Stimulated activated naive CD8-positive, alpha-beta T cell treated with anti-CD3 and anti-CD28 coated beads, Interleukin-15, Interleukin-2, amounts not matched to agents 100 ng/mL and 50 ng/mL, for 24 hours (primary cell): ENCODE results near the gene SUSD3.
"Not testable (repeated sequence)": the region's sequence is repeated elsewhere in the genome, so short reads cannot be mapped to it uniquely, and the experiment has no call there.

Source experiments
- H3K27ac Mint-ChIP-seq: one replicate; pipeline ENCODE4 v1.8.0; 2021; ENCODE audit warnings: mild to moderate bottlenecking, mixed read lengths
- H3K27me3 Mint-ChIP-seq: one replicate; pipeline ENCODE4 v1.8.0; 2021; ENCODE audit warnings: mixed read lengths
- H3K36me3 Mint-ChIP-seq: one replicate; pipeline ENCODE4 v1.8.0; 2021; ENCODE audit warnings: low read depth, mixed read lengths
- H3K4me1 Mint-ChIP-seq: one replicate; pipeline ENCODE4 v1.8.0; 2021; ENCODE audit warnings: low read depth, mixed read lengths
- H3K4me3 Mint-ChIP-seq: one replicate; pipeline ENCODE4 v1.8.0; 2021; ENCODE audit warnings: mild to moderate bottlenecking, mixed read lengths
- H3K9me3 Mint-ChIP-seq: one replicate; pipeline ENCODE4 v1.8.0; 2021; ENCODE audit warnings: mixed read lengths

Gene SUSD3

DNA sequence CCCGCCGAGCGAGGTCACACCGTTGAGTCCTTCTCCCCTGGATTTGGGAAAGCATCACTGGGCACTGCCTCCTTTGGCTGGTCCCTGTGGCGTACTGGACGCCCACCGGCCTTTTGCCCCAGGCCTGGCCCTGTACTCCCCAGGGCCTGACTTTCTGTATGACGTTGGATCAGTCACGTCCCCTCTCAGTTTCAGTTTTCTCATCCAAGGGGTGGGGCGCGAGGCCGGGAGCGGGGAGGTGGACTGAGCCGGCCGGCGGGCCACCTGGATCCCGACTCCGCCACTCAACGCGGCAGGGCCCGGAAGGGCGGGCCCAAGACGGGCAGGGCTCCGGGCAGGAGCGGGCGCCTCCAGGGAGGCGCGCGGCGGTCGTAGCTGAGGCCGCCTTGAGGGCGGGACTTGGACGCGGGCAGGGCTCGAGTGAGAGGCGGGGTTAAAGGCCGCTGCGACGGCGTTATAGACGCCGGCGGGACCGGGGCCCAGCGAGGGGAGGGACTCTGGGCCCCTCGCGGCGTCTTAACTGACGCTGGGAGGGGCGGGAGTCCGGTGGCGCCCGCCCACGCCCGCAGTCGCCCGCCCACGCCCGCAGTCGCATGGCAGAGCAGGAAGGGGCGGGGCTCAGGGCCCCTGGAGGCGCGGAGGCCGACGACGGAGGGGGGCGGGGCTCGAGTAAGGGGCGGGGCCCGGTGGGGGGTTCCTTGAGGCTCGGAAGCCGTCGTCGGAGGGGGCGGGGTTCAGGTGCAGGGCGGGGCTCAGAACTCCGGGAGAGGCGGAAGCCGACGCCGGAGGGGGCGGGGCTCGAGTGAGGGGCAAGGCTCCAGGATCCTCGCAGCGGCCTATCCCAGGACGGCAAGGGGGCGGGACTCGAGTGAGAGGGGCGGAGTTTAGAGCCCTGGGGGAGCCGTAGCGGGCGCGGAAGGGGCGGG, 37.0 kb downstream of the SUSD3 start:
- peaks cover 12% of the 10 kb centered on the region for H3K9me3 Mint-ChIP-seq
- no peaks in the 10 kb centered on the region for H3K27me3 Mint-ChIP-seq
- peak overlapping the region; percentile 98 for H3K27ac Mint-ChIP-seq
- peaks cover 10% of the 10 kb centered on the region for H3K36me3 Mint-ChIP-seq
- peak overlapping the region; percentile 81 for H3K4me3 Mint-ChIP-seq
- peaks cover 84% of the 10 kb centered on the region for H3K4me1 Mint-ChIP-seq

DNA sequence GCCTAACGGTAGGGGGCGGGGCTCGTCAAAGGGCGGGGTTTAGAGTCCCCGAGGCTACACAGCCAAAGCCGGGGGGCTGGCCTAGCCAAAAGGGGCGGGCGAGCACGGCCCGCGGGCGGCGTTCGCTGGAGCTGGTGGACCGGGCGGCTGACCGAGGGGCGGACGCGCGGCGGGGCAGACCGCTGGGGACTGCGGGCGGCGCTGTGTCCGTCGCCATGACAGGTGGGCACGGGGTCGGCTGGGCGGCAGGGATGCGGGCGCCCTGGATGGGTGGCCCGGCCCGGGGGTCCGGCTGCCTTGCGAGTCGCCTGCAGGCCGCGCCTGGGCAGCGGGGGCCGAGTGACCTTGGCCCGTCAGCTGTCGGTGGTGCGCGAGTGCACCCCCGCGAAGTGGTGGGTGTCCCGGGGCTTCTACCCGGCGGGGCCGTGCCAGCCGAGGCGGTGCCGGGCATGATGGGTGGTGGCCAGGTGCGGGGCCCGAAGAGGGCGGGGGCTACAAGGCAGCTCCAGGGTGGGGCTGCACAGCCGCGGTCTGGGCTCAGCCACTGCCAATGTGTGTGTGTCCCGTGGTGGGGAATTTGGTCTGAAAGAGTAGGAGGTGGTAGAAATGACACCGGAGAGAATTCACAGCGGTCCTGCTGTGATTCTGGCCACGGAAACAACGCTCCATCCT, 37.8 kb downstream of the SUSD3 start, which contains the start of gene CARD19:
Gene CARD19, plus strand, starts transcription at position 87 of the 672 bp plus-strand sequence. Its CDS starts 129 bp downstream, at position 216.
- peaks cover 79% of the 10 kb centered on the region for H3K4me1 Mint-ChIP-seq
- no peaks in the 10 kb centered on the region for H3K27me3 Mint-ChIP-seq
- peaks cover 8% of the 10 kb centered on the region for H3K9me3 Mint-ChIP-seq
- H3K36me3 Mint-ChIP-seq, result peaks cover 8% of the 10 kb centered on the region
- H3K4me3 Mint-ChIP-seq, result peak within 1 kb of the TSS; percentile 89
- peak within 1 kb of the TSS; percentile 98 for H3K27ac Mint-ChIP-seq

DNA sequence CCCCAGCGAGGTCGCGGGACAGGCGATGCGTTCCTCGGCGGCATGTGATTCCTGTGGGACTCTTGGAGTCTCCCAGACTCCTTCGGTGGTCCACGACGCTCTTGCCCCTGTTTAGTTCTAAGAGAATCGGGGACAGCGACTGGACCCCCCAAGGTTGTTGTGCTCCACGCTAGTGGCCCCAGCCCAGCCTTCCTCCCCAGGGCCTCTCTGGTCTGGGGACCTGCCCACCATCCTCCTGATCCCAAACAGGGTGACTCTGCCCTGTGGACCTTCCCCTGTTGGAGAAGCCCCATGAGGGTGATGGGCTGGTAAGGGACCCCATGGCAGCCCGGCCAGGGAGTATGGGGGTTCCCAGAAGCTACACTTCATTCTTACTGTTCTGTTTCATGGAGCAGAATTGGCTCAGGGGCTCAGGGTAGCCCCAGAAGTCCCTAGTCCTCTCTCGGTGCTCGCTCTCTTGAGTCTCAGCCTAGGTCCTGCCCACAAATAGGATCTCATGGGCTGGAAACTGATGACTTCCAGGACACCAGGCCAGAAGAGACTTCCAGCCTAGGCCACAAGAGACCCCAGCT, 38.4 kb downstream of the SUSD3 start:
- peaks cover 6% of the 10 kb centered on the region for H3K36me3 Mint-ChIP-seq
- H3K4me1 Mint-ChIP-seq, result peaks cover 77% of the 10 kb centered on the region
- no peaks in the 10 kb centered on the region for H3K27me3 Mint-ChIP-seq
- H3K4me3 Mint-ChIP-seq, result peak overlapping the region; percentile 89
- H3K27ac Mint-ChIP-seq, result peak overlapping the region; percentile 52
- H3K9me3 Mint-ChIP-seq, result peaks cover 4% of the 10 kb centered on the region

DNA sequence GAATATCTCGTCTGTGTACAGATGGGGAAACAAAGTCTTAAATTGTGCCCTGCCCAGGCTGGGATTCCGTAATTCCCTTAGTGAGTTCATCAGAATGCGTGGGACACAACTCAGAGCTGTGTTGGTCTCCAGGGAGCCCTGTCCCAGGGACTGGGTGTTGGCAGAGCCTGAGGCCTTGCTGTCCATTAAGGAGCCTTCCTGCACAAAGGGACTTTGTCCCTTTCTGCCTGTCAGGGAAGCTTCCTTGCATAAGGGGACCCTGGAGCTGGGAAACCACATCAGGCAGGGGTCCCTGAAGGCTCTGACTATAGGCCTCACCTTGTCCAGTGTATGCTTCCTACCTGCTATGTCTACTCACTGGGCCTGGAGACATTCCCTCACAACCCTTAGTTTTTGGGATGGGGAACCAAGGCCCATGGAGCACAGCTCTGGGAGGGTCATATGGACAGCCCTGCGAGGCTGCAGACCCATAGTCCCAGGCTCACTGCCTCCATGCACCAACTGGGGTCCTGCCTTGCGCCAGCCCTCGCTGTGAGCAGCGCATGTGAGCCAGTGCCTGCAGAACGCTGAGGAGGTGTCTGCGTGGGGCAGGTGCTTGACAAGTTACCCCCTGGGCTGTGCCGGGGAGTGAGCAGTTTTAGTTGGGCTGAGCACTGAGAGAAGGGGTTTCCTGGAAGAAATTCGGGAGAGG, 39.2 kb downstream of the SUSD3 start:
- no peaks in the 10 kb centered on the region for H3K27me3 Mint-ChIP-seq
- H3K36me3 Mint-ChIP-seq, result peaks cover 6% of the 10 kb centered on the region
- peak overlapping the region; percentile 89 for H3K4me3 Mint-ChIP-seq
- H3K9me3 Mint-ChIP-seq, result no peaks in the 10 kb centered on the region
- peak overlapping the region; percentile 57 for H3K27ac Mint-ChIP-seq
- peaks cover 76% of the 10 kb centered on the region for H3K4me1 Mint-ChIP-seq

DNA sequence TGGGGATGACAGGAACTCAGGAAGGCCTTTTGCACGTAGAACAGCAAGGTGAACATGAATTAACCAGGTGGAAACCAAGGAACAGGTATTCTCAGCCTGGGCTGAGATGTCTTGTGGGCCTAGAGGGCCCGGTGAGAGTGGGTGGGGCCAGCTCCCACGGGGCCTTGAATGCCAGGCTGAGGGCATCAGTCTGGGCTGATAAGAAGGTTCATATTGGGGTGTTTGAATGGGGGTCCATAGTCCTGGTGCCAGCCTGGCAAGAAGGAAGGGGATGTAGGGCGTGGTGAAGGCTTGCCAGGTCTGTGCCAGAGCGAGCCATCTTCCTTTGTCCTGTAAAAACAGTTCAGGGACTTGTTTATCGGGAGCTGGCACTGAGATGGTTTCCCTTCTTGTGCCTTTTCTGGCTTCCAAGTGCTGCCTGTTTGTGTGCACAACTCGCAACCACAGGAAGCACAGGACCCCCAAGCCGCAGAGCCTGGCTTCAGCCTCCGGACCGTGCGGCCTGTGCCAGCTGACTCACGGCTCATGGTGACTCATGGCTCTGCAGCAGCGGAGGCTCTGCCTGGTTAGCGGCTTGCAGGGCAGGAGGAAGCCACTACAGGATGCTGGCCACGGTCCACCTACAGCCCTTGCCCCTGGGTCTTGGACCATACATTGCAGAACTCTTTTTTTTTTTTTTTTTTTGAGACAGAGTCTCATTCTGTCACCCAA, 39.9 kb downstream of the SUSD3 start:
- Mint-ChIP-seq H3K4me1 (peaks cover 76% of the 10 kb centered on the region), H3K9me3 (peaks cover under 1% of the 10 kb centered on the region), H3K36me3 (peaks cover 8% of the 10 kb centered on the region), H3K27ac (peak overlapping the region; percentile 57), H3K27me3 (no peaks in the 10 kb centered on the region), H3K4me3 (peak overlapping the region; percentile 89)

DNA sequence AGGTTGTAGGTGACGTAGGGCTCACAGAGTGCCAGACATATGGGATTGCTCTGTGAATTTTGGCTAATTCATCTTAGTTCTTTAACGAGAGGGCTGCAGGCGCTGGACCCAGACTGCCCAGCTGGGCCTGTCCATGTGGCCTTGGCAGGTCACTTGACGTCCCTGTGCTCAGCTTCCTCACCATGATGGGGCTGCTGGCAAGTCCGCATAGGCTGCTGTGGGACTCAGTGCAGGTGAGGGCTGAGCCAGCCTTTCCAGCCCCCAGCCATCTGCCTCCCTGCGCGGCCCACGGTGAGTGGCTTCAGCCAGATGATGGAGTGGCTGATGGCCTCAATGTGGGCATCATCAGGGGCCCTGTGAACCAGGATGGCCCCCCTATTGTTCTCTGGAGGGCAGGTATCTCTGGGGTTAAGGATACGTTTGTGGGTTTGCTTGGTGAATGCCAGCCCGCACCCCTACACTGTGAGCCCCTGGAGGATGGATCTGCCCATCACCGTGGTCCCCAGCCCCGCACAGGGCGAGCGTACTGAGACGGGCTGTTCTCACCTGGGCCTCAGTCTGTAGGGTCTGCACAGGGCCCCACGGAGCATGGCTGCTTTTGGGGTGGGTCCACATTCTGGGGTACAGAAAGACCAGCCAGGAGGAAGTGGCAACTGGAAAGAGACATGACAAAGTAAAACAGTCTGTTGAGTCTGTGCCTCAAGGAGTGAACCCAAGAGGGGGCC, 41.2 kb downstream of the SUSD3 start:
- Mint-ChIP-seq H3K27me3 (no peaks in the 10 kb centered on the region), H3K4me1 (peaks cover 72% of the 10 kb centered on the region), H3K4me3 (peak overlapping the region; percentile 30), H3K36me3 (peaks cover 20% of the 10 kb centered on the region), H3K9me3 (peaks cover 3% of the 10 kb centered on the region), H3K27ac (peak overlapping the region; percentile 9)

DNA sequence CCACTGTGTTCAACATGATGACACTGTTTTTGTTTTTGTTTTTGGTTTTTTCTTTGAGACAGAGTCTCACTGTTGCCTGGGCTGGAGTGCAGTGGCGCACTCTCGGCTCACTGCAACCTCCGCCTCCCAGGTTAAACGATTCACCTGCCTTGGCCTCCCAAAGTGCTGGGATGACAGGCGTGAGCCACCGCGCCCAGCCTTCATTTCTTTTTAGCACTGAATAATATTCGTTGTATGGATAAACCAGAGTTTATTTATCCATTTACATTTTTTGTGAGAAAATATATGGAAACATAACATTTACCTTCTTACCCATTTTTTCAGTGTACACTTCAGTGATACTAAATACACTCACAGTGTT, 41.8 kb downstream of the SUSD3 start:
- H3K27me3 Mint-ChIP-seq, result no peaks in the 10 kb centered on the region
- H3K27ac Mint-ChIP-seq, result no peak overlapping the region
- peaks cover 3% of the 10 kb centered on the region for H3K9me3 Mint-ChIP-seq
- H3K4me1 Mint-ChIP-seq, result peaks cover 72% of the 10 kb centered on the region
- no peak overlapping the region for H3K4me3 Mint-ChIP-seq
- H3K36me3 Mint-ChIP-seq, result peaks cover 24% of the 10 kb centered on the region

DNA sequence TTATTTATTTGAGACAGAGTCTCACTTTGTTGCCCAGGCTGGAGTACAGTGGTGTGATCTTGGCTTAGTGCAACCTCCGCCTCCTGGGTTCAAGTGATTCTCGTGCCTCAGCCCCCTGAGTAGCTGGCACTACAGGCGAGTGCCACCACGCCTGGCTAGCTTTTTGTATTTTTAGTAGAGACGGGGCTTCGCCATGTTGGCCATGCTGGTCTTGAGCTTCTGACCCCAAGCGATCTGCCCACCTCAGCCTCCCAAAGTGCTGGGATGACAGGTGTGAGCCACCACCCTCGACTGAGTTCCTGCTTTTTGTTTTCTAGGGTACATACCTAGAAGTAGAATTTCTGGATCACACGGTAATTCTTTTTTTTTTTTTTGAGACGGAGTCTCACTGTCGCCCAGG, 42.6 kb downstream of the SUSD3 start:
- H3K36me3 Mint-ChIP-seq, result peaks cover 30% of the 10 kb centered on the region
- H3K4me3 Mint-ChIP-seq, H3K27ac Mint-ChIP-seq, H3K27me3 Mint-ChIP-seq, H3K9me3 Mint-ChIP-seq: not testable (repeated sequence)
- peaks cover 79% of the 10 kb centered on the region for H3K4me1 Mint-ChIP-seq

DNA sequence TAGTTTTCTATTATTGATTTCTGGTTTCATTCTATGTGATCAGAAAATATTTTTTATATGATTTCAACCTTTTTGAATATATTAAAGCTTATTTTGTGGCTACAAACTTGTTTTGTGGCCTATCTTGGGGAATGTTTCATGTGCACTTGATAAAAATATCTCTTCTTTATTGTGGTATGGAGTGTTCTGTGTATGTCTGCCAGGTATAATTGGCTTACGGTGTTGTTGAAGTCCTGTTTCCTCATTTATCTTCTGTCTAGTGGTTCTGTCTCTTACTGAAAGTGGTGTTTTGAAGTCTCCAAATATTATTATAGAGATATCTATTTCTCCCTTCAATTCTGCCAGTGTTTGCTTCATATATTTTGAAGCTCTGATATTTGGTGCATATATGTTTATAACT, 47.1 kb downstream of the SUSD3 start:
- Mint-ChIP-seq H3K27me3 (no peaks in the 10 kb centered on the region), H3K27ac (peak overlapping the region; percentile 59), H3K9me3 (peaks cover 10% of the 10 kb centered on the region), H3K4me3 (no peak overlapping the region), H3K36me3 (peaks cover 32% of the 10 kb centered on the region), H3K4me1 (peaks cover 78% of the 10 kb centered on the region)

DNA sequence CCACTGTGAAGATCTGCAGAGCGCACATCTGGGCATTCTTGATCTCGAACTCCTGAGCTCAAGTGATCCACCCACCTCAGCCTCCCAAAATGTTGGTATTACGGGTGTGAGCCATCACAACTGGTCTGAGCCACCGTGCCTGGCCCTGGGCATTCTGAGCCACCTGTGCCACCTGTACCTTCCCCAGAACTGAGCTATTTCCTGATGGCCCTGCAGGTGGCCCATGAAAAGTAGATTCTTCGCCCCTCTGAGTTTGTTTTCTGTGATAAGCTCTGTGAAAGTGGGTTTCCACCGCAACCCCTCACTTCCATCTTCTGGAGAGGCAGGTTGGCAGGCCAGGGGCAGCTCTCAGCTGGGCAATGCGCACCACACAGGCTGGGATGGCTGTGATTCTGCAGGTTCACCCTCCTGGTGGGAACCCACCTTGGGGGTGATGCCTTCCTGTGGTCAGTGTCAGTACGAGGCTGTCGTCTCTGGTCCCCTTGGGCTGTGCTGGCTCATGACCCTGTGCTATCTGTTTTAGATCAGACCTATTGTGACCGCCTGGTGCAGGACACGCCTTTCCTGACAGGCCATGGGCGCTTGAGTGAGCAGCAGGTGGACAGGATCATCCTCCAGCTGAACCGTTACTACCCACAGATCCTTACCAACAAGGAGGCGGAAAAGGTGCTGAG, 48.8 kb downstream of the SUSD3 start:
- Mint-ChIP-seq H3K4me3 (no peak overlapping the region), H3K27me3 (no peaks in the 10 kb centered on the region), H3K9me3 (peaks cover 10% of the 10 kb centered on the region), H3K36me3 (peaks cover 34% of the 10 kb centered on the region), H3K27ac (no peak overlapping the region), H3K4me1 (peaks cover 76% of the 10 kb centered on the region)

DNA sequence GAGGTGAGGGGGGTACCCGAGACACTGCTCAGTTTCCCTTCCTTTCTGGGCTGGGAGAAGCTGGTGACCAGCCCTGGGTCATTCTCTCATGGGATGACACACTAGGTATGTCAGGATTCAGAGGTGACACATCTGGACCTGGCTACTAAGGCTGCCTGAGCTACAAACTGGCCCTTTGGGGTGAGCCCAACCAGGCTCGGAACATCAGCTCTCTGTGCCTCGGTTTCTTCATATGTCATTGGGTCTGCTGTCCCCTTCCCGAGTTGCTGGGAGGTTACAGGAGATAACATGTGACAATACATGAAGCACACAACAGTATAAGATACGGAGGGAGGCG, 49.3 kb downstream of the SUSD3 start:
- no peaks in the 10 kb centered on the region for H3K27me3 Mint-ChIP-seq
- peaks cover 71% of the 10 kb centered on the region for H3K4me1 Mint-ChIP-seq
- H3K4me3 Mint-ChIP-seq, result no peak overlapping the region
- H3K36me3 Mint-ChIP-seq, result peaks cover 34% of the 10 kb centered on the region
- peaks cover 10% of the 10 kb centered on the region for H3K9me3 Mint-ChIP-seq
- H3K27ac Mint-ChIP-seq, result no peak overlapping the region

DNA sequence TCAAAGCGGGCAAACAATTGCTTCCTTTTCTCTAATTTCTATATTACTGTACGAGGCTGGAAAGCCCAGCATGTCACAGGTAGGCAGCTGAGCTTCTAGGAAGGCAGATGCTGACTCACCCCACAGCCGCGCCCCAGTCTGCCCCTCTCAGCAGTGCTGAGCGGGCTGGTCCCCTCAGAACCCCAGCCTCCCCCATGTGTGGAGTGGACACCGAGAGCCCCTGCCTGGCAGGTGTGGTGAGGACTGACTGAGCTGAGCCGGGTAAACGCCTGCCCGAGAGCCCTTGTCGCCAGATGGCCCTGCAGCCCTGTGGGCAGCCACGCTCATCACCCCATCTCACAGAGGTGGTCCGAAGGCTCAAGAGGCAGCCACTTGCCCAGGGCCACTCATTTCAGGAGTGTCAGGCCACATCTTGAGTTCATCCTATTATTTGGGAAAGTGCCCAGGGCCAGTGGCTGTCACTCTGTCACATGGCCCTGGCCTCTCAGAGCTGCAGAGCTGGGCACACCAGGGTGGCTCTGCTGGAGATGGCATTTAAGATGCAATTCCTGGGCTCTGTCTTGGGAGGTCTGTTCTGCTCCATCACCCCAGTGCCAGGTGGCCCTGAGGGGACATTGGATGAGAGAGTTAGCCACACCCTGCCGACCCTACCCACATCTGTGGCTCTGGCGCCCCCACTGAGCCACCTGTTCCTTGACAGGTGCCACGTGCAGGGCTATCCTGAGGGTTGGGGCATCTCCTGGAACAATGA, 50.0 kb downstream of the SUSD3 start:
- peaks cover 9% of the 10 kb centered on the region for H3K9me3 Mint-ChIP-seq
- peaks cover 32% of the 10 kb centered on the region for H3K36me3 Mint-ChIP-seq
- no peak overlapping the region for H3K4me3 Mint-ChIP-seq
- H3K27me3 Mint-ChIP-seq, result no peaks in the 10 kb centered on the region
- peaks cover 64% of the 10 kb centered on the region for H3K4me1 Mint-ChIP-seq
- H3K27ac Mint-ChIP-seq, result no peak overlapping the region

DNA sequence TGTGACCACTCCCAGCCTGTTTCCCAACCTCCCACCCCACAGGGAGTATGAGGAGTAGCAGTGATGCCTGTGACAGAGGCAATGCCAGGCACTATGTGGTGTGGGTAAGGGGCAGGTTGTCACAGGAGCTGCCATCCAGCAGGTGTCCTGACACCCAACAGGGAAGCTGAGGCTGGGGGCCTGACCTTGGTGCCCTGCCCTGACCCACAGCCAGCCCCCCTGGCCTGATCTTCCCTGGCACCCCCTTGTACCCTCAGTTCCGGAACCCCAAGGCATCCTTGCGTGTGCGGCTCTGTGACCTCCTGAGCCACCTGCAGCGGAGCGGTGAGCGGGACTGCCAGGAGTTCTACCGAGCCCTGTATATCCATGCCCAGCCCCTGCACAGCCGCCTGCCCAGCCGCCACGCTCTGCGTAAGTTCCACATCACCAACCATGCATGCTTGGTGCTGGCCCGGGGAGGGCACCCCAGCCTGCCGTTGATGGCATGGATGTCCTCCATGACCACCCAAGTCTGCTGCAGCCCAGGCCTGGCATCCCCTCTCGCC, 51.9 kb downstream of the SUSD3 start:
- H3K27ac Mint-ChIP-seq, result no peak overlapping the region
- no peak overlapping the region for H3K4me3 Mint-ChIP-seq
- peaks cover 55% of the 10 kb centered on the region for H3K4me1 Mint-ChIP-seq
- peaks cover 6% of the 10 kb centered on the region for H3K9me3 Mint-ChIP-seq
- peaks cover 16% of the 10 kb centered on the region for H3K36me3 Mint-ChIP-seq
- no peaks in the 10 kb centered on the region for H3K27me3 Mint-ChIP-seq
